Measurements from ENCODE around the gene ZSWIM6.

ZSWIM6 gene

DNA sequence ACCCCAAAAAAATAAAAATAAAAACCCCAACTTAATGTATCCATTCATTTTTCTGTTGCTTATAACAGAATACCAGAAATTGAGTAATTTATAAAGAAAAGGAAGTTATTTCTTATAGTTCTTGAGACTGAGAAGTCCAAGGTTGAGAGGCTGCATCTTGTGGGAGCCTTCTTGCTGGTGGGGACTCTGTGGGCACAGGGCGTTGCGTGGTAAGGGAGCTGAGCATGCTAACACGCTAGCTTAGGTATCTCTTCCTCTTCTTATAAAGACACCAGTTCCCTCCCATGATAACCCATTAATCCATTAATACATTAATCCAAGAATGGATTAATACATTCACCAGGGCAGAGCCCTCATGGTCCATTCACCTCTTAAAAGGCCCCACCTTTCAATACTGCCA lies 150.9 kb downstream of the ZSWIM6 start:
- no peak for DNase-seq (ENCODE audit: low read depth in 2 of 2)

DNA sequence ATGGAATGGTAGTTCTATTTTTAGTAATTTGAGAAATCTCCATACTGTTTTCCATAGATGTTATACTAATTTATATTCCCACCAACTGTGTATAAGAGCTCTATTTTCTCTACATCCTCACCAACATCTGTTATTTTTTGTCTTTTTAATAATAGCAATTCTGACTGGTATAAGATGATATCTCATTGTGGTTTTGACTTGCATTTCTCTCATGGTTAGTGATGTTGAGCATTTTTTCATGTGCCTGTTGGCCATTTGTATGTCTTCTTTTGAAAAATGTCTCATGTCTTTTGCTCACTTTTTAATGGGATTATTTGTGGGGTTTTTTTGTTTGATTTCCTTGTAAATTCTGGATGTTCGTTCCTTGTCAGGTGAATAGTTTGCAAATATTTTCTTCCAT lies 154.4 kb downstream of the ZSWIM6 start:
- DNase-seq (ENCODE audit: low read depth in 2 of 2), result no peak

DNA sequence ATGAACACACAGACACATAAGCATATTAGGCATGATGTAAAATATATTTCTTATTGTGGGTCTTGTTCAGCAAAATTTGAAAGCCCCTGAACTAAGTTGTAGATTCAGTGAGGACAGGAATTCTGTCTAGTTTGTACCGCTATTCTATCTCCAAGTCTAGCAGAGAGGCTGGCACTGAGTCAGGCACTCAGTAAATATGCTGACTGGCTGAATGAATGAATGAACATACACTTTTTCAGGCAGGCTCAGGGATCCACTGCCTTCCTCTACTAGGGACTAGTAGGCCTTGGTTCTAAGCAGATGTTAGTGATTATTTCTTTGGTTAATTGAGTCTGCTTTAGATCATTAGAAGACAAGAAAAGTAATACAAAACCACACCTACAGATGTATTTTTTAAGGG lies 157.5 kb downstream of the ZSWIM6 start:
- DNase-seq (ENCODE audit: low read depth in 2 of 2), result no peak

DNA sequence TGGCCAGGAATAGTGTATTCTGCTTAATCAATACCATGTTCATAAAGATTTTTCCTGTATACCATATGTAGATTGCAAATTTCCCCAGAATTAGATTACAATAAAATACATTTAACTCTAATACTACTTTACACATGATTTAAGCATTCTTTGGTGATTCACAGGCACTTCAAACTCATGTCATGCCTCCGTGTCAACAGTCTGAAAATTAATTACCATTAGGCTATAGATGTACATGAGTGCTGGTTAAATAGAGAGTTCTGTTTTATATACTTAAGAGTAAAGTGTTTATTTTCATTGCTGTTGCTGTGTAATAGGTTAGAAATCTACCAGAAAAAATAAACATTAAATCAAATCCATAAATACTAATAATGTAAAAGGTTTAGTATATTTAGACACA lies 159.8 kb downstream of the ZSWIM6 start:
- no peak for DNase-seq (ENCODE audit: low read depth in 2 of 2)

DNA sequence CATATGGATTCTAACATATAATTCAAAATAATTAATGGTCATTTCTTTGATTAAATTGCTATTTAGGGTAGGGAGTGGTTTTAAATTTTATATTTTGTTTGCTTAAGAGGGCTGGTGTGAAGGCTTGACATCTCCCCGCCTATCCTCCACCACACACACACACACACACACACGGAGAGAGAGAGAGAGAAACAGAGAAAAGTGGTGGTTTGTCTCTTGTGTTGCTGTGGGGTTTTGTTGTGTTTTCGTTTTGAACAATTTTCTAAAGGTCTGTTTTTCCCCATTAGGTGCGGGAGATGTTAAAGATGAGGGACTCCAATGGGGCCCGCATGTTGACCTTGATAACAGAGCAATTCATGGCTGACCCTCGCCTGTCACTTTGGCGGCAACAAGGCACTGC lies 161.9 kb downstream of the ZSWIM6 start:
- no peak for DNase-seq (ENCODE audit: low read depth in 2 of 2)

DNA sequence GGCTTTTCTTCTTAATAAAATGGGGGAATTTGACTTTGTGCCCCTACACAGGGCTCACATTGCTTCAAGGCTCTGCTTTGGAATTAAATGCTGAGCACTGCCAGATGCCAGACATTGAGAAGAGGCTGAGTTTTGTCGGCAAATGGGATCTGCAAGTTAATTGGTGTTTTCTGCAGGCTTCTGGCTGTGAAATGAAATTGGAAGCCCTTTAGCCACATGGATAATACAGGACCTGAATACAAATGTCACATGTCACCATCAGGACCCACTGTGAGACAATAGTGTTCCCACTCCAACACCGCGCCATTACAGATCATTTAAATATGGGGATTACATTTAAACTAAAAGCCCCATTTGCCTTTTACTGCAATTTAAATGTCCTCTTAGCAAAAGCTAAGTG lies 164.4 kb downstream of the ZSWIM6 start:
- DNase-seq (ENCODE audit: low read depth in 2 of 2), result no peak

DNA sequence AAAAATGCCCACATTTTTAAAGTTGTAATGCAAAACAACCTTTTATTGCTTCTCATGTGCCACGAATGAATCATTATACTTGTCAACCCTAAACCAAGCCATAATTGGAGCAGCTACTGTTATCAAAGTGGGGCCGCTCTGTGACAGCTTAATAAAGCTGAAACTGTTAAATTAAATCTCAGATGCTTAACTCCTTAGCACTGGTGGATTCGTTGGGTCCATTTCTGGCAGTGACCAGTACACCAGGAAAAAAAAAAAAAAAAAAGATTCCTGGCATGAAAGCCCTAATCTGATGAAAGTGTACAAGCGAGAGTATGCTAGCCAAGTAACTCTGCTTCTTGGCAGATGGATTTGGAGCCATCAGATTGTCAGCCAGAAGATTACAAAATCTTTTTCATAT lies 164.8 kb downstream of the ZSWIM6 start:
- no peak for DNase-seq (ENCODE audit: low read depth in 2 of 2)

DNA sequence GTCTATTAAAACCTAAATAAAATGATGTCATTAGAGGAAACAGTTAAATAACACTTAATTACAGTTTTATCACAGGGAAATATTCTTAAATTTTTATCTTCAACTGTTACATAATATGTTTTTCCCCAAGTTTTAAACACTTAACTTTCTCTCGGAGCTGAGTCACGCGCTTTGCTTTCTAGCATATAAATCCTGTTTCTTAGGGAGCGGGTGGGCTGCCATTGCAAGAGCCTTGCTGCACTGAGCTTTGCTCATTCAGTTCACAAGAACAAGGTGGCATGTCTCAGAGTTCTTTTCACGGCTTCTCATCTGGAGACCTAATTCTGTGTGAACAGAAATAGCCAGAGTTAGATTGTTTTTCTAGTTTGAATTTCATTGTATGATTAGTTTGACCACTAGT lies 166.1 kb downstream of the ZSWIM6 start:
- DNase-seq (ENCODE audit: low read depth in 2 of 2), result no peak

DNA sequence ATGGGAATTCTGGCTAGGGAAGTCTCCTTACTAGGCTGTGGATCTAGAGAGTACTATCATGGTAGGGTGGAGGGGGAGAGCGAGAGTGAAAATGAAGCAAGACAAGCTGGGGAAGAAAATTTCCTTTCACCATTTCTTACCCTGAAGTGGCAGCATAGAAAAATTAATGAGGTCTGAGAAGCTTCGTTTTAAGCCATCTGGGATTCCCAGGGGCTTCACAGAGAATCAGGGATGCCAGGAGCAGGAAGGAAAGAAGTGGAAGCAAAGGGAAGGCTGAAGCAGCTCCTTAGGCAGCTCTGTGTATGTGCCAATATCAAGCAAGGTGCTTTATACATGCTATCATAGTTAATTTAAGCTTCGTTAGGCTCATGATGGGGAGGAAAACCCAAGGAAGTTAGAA lies 169.9 kb downstream of the ZSWIM6 start:
- DNase-seq (ENCODE audit: low read depth in 2 of 2), result no peak

DNA sequence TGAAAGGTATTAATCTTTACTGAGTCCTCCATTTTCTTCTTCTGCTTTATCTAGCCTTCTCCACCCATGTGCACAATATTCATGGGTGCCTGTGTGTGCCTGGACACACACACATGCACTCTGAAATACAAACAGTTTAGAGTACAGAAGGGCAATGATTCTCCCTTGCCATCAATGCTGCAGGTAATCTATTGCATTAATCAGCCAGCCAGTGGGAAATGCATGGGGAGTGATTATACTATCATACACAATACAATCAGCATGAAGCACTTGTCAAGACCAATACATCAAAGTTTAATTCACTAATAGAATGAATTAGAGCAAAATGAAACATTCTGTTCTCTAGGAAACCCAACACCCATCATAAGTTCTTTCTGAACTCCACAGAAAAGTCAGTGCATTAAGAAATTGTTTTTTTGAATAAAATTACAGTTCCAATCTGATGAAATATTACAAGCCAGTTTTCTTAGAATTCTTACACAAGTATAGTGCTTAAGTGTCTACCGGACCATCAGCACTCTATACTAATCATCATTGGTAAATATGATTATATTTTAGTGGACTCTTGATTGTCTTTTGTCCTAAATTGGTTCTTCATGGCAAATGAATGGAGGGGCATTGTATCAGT lies 172.2 kb downstream of the ZSWIM6 start:
- DNase-seq (ENCODE audit: low read depth in 2 of 2), result no peak

DNA sequence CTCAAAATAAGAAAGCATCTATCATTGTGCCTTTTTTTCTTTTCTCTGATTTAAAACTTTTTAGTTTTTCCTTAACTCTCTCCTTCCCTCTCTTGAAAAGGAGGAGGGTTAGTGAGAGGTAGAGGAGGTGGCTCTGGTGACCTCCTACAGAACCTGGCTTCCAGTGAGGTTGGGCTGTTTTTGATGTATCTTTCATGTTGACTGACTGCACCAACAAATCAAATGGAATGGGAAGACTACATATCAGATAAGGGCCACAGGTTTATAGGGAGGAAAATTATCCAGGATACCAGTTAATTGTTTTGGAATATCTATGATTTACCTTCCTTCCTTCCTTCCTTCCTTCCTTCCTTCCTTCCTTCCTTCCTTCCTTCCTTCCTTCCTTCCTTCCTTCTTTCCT lies 173.2 kb downstream of the ZSWIM6 start:
- no peak for DNase-seq (ENCODE audit: low read depth in 2 of 2)

DNA sequence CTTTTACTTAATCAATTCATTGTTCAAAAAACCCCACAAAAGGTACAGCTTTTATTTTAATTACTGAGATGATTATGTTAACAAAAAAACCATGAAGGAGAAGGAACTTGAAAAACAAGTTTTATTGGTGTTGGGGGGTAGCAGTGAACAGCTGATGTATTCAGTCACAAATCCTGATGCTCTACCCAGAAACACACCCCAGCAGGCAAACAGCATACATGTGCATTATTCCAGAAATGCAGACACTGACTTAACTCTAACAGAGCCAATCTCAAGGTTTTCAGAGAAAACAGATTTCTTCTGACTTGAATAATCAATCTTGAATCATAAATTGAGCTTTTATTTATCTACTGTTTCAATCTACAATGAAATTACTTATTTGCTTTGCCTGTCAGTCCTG lies 175.2 kb downstream of the ZSWIM6 start:
- no peak for DNase-seq (ENCODE audit: low read depth in 2 of 2)

DNA sequence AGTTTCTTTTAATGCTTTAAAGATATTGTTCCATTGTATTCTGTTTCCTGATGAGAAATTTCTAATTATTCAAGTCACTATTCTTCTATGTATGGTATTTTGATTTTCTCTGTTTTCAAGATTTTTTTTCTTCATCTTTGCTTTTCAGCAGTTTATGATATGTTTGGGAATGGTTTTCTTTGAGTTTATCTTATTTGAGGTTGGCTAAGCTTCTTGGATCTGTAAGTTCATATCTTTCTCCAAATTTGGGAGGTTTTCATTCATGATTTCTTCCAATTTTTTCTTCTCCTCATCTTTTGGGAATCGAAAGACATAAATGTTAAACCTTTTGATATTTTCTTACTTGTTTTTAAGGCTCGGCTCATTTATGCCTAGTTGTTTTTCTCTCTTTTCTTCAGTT lies 184.9 kb downstream of the ZSWIM6 start:
- no peak for DNase-seq (ENCODE audit: low read depth in 2 of 2)

DNA sequence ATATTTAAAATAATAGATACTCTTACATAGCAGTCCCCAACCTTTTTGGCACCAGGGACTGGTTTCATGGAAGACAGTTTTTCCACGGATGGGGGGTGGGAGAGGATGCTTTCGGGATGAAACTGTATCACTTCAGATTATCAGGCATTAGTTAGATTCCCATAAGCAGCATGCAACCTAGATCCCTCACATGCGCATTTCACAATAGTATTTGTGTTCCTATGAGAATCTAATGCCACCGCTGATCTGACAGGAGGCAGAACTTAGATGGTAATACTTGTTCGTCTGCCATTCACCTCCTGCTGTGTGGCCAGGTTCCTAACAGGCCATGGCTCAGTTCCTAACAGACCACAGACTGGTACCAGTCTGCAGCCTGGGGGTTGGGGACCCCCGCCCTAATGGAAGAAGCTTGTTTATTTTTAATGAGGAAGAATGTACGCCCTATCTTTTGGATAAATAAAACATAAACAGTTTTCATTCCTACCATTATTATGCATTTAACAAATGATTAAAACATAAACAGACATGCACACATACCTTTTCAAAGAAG lies 187.7 kb downstream of the ZSWIM6 start:
- no peak for DNase-seq (ENCODE audit: low read depth in 2 of 2)

DNA sequence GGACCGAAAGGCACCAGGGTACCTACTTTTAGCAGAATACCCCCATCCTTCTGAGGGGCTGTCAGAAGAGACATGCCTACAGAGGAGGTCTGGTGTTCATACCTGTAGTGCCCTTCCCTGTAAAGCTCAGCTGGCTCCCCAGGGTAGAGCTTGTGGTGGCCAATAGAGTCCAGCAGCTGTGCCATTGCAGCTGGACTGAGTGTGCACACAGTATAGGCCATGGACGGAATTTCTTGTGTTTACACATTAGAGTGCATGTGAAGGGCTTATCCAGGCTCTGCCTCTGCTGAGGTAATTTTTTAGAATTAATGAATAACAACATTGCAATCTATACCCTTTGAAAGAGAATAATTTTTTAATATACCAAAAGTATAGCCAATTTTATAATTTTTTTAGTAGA lies 191.0 kb downstream of the ZSWIM6 start:
- DNase-seq (ENCODE audit: low read depth in 2 of 2), result no peak

DNA sequence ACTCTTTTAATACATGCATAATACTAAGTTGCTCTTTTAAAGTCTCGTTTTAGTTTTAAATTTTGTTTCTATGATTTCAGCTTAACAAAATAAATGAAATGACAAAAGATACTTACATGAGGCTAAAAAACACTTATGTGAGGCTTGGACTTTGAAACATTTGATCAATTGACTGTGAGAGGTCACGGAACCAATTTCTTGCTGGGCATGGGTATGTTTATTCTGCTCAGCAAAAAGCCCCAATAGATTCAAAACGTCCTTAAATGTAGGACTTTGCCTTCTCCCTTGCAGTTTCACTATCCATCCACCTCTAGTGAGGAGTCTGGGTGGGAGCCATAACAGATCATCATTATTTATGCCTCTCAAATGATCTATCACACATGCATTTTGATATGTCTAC lies 191.9 kb downstream of the ZSWIM6 start:
- DNase-seq (ENCODE audit: low read depth in 2 of 2), result no peak

DNA sequence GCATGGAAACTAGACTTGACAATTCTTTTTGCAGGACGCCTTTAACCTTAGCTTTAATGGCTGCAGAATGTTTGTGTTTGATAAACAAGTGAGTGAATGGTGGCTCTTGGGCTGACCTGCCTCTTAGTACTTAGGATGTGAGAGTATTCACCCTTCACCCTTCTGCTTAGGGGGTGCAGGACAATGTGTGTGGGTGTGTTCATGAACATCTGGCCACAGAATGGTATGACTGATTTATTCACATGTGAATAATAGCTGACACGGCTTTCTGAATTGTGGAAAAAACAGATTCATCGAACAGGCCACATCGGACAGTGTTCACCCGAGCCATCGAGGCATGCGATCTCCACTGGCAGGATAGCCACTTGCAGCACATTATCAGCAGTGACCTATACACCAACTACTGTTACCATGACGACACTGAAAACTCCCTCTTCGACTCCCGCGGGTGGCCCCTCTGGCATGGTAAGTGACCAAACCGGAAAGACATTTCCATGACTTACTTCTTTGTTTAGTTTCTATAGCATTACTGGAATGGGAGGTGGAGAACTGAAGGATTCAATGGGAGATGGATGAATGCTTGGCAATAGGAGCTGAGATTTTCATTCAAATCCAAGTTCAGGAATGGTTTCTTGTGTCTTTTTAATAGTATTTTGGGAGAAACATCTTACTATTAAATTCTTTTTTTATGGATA lies 193.6 kb downstream of the ZSWIM6 start:
- DNase-seq (ENCODE audit: low read depth in 2 of 2), result no peak

DNA sequence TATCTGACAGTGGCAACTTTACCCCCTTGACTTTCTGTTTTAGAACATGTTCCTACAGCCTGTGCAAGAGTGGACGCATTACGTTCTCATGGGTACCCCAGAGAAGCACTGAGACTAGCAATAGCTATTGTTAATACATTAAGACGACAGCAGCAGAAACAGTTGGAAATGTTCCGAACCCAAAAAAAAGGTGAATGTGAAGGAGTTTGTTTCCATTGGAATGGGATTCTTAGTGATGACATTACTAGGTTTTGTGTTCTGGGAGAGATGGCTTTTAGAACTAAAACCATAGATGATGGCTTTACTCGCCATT lies 194.1 kb downstream of the ZSWIM6 start:
- DNase-seq (ENCODE audit: low read depth in 2 of 2), result no peak

DNA sequence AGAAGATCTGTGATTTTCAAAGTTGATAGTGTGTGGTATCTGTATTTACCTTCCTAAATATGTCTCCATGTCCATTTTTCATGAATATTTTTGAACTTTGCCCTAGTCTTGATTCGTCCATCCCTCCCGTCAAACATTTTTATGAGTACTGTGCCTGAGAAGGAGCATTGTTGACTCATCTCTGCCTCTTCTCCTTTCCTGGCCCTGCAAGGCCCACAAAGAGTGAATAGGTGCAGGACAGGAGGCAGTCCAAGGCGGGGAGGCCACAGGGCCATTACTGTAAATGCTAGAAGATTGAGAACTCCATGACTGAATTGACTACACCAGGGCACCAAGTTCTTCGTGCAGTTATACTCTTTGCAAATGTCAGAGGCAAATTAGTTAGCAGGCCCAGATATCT lies 200.9 kb downstream of the ZSWIM6 start:
- no peak for DNase-seq (ENCODE audit: low read depth in 2 of 2)

DNA sequence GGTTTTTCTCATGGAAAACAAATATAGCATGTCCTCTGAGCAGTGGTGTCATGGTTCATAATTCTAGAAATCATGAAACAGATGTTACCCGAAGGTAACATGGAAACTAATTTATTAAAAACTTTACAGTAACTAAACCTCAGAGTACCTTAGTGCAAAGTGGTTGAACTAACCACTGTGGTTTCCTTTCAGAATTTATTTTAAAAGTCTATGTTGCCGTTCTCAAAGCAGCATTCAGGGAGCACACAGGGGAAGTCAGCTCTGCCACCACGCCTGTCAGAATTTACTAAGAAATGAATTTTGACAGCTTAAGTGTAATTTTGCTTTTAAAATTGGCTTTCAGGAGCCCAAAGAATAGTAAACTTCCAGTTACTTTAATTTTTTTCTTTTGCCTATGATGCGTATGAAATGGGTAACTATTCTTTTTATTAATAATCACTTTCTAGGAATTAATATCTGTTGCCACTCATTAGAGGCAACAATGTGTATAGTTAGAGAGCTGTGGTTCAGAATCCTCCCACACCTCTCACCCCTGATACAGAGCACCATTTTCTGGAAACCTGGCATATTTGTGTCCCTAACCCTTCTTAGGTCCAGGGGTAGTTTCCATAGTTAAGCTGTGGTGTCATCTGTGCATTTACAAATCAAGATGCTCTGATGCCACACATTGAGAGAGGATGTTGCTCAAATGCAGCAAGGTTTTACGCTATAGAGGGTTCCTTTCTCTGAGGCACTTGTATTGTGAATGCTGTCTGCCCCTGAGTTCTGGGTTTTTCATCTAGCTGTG lies 202.6 kb downstream of the ZSWIM6 start:
- DNase-seq (ENCODE audit: low read depth in 2 of 2), result no peak

DNA sequence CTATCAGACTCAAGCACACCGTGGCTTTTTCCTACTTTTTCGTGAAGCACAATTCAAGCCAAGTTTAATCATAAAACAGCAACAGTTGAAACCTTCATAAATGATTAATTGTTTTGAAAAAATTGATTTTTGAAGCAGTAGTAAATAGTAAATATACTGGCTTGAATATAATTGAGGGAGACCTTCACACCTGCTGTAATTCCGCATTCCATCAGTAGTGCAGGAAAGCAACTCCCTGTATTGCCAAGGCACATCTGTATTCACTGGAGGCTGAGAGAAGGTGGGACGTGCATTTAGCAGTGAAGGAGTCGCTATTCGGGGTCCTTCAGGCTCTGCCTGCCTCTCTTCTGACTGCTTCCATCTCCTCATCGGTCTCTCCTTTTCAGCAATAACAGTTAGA lies 203.8 kb downstream of the ZSWIM6 start:
- DNase-seq (ENCODE audit: low read depth in 2 of 2), result no peak

DNA sequence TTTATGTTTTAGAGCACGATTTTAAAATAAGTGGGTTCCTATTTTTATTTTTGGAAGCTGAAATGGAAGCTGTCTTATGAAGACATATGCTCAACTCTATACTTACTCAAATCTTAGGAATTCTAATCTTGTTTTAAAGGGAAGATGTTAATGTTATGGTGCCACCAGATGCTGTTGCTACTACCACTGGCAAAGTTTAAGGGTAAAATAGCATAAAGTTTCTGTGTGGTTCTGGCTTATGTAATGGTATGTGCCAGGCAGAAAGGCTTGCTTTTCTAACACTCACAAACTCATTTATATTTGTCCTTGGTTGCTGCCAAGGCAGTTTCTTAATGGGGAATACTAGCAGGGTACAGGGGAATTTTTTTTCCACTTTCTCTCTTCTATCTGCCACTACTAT lies 204.9 kb downstream of the ZSWIM6 start:
- DNase-seq (ENCODE audit: low read depth in 2 of 2), result no peak

Data from stimulated activated CD4-positive, alpha-beta T cell treated with anti-CD3 and anti-CD28 coated beads, Interleukin-4, amount 100 ng/mL, for 48 hours (primary cell).